IMR-90 (cell line): ENCODE results near the gene SLC9B2. TPM values are rescaled to one million over a fixed set of nuclear protein-coding genes. Genes with fewer than 3 reads are reported as not detected.

Experiments used
- ATAC-seq: fragments of 200-7000 bp; cut with Tn5 transposase; 2 replicates; pipeline ENCODE4 v1.9.1; 2020; ENCODE audit warnings: low read depth, mild to moderate bottlenecking, moderate library complexity
- BruUV-seq: library from RNA; stranded (reverse); fragments of 400-500 nt; replicated peaks from 2 replicates; lab custom pipeline; 2021; lab: Mats Ljungman, UMichigan
- CTCF ChIA-PET: fragments of 300-600 bp; formaldehyde crosslinking; extraction: SDS; loops from one replicate; lab custom pipeline; 2021; ENCODE audit warnings: antibody characterized with exemption; lab: Yijun Ruan, JAX
- POLR2A ChIA-PET: fragments of 300-600 bp; sonication (Branson Sonifier 250); formaldehyde crosslinking; loops from one replicate; lab custom pipeline; 2022; ENCODE audit warnings: antibody characterized with exemption; ENCODE audit not compliant: unreplicated experiment; lab: Charles Lee
- DNase-seq: peaks from one replicate; pipeline ENCODE4 v3.0.0; 2013
- H2AFZ ChIP-seq: replicated peaks from 2 replicates; pipeline ENCODE3; 2013; ENCODE audit warnings: low read length, mild to moderate bottlenecking; ENCODE audit not compliant: poor library complexity
- H2AK5ac ChIP-seq: 2 replicates; pipeline ENCODE4 v1.6.1; 2013; ENCODE audit warnings: low read depth, low read length, inconsistent platforms
- H2AK9ac ChIP-seq: replicated peaks from 2 replicates; pipeline ENCODE3; 2013; ENCODE audit warnings: mild to moderate bottlenecking, low read depth, low read length, moderate library complexity; ENCODE audit not compliant: poor library complexity
- H2BK120ac ChIP-seq: 2 replicates; pipeline ENCODE4 v1.6.1; 2013; ENCODE audit warnings: low read depth, low read length, inconsistent platforms
- H2BK15ac ChIP-seq: 3 replicates; pipeline ENCODE4 v1.6.1; 2013; ENCODE audit warnings: low read depth, low read length, inconsistent platforms
- H2BK20ac ChIP-seq: 2 replicates; pipeline ENCODE4 v1.6.1; 2013; ENCODE audit warnings: low read depth, mild to moderate bottlenecking, inconsistent platforms, low read length, moderate library complexity
- H2BK5ac ChIP-seq: 2 replicates; pipeline ENCODE4 v1.6.1; 2013; ENCODE audit warnings: mild to moderate bottlenecking, low read depth, low read length, inconsistent platforms; ENCODE audit not compliant: poor library complexity, severe bottlenecking
- H3K14ac ChIP-seq: replicated peaks from 2 replicates; pipeline ENCODE4 v1.6.1; 2013; ENCODE audit warnings: low read depth, low read length, inconsistent platforms
- H3K18ac ChIP-seq: 2 replicates; pipeline ENCODE4 v1.6.1; 2013; ENCODE audit warnings: low read depth, low read length, control low read depth
- H3K23ac ChIP-seq: 2 replicates; pipeline ENCODE4 v1.6.1; 2013; ENCODE audit warnings: low read depth, low read length, inconsistent platforms
- H3K27ac ChIP-seq: 2 replicates; pipeline ENCODE4 v1.5.1; 2013; ENCODE audit warnings: mild to moderate bottlenecking, control low read depth, low read length; ENCODE audit not compliant: insufficient read depth
- H3K27me3 ChIP-seq: 2 replicates; pipeline ENCODE4 v1.6.1; 2013; ENCODE audit warnings: low read length; ENCODE audit not compliant: control insufficient read depth, insufficient read depth
- H3K36me3 ChIP-seq: 2 replicates; pipeline ENCODE4 v1.6.1; 2013; ENCODE audit warnings: low read length, mixed read lengths; ENCODE audit not compliant: control insufficient read depth, insufficient read depth
- H3K4ac ChIP-seq: 2 replicates; pipeline ENCODE4 v1.6.1; 2013; ENCODE audit warnings: low read depth, low read length, inconsistent platforms
- H3K4me1 ChIP-seq: 2 replicates; pipeline ENCODE4 v1.6.1; 2013; ENCODE audit warnings: low read length, mixed read lengths; ENCODE audit not compliant: control insufficient read depth, insufficient read depth
- H3K4me2 ChIP-seq: 2 replicates; pipeline ENCODE4 v1.6.1; 2013; ENCODE audit warnings: low read depth, mild to moderate bottlenecking, control low read depth, low read length, moderate library complexity
- H3K4me3 ChIP-seq: 2 replicates; pipeline ENCODE4 v1.5.1; 2013; ENCODE audit warnings: low read depth, mild to moderate bottlenecking, control low read depth, low read length, moderate library complexity; ENCODE audit not compliant: insufficient read depth
- H3K56ac ChIP-seq: 2 replicates; pipeline ENCODE4 v1.6.1; 2013; ENCODE audit warnings: low read length, inconsistent platforms; ENCODE audit not compliant: insufficient read depth; ENCODE audit errors: extremely low read depth
- H3K79me1 ChIP-seq, 2 experiments: 2 replicates each; pipeline ENCODE4 v1.6.1; 2013; ENCODE audit warnings: low read length in 2 of 2, inconsistent platforms in 1 of 2, low read depth in 1 of 2
- H3K9ac ChIP-seq: 2 replicates; pipeline ENCODE4 v1.6.1; 2013; ENCODE audit warnings: low read depth, low read length, control low read depth
- H3K9me1 ChIP-seq: 2 replicates; pipeline ENCODE4 v1.6.1; 2013; ENCODE audit warnings: low read length, inconsistent platforms; ENCODE audit not compliant: insufficient read depth
- H3K9me3 ChIP-seq: 2 replicates; pipeline ENCODE4 v1.6.1; 2013; ENCODE audit warnings: low read length; ENCODE audit not compliant: control insufficient read depth, insufficient read depth
- H4K20me1 ChIP-seq: 2 replicates; pipeline ENCODE4 v1.6.1; 2013; ENCODE audit warnings: low read length, inconsistent platforms; ENCODE audit not compliant: insufficient read depth
- H4K5ac ChIP-seq: 2 replicates; pipeline ENCODE4 v1.6.1; 2013; ENCODE audit warnings: mild to moderate bottlenecking, low read depth, low read length, control low read depth
- H4K8ac ChIP-seq, 2 experiments: 2 replicates each; pipeline ENCODE4 v1.6.1; 2013; ENCODE audit warnings: low read depth in 2 of 2, low read length in 2 of 2, control low read depth in 1 of 2, inconsistent platforms in 1 of 2
- H4K91ac ChIP-seq: 2 replicates; pipeline ENCODE4 v1.6.1; 2013; ENCODE audit warnings: low read depth, low read length, inconsistent platforms; ENCODE audit not compliant: insufficient read depth
- CEBPB ChIP-seq: IDR thresholded peaks from 2 replicates; pipeline ENCODE4 v1.6.1; 2012; ENCODE audit warnings: low read depth, low read length, improper control_type of control experiment
- CHD1 ChIP-seq: IDR thresholded peaks from 2 replicates; pipeline ENCODE4 v1.6.1; 2012; ENCODE audit warnings: low read depth, low read length, improper control_type of control experiment
- CTCF ChIP-seq: conservative IDR thresholded peaks from 2 replicates; pipeline ENCODE4 v1.5.1; 2012; ENCODE audit warnings: mild to moderate bottlenecking, low read depth, low read length, improper control_type of control experiment
- ELK1 ChIP-seq: fragments of 150-350 bp; IDR thresholded peaks from 2 replicates; pipeline ENCODE4 v1.6.1; 2016; ENCODE audit warnings: low read depth, mild to moderate bottlenecking, low read length, moderate library complexity, borderline replicate concordance
- FOS ChIP-seq: fragments of 150-350 bp; IDR thresholded peaks from 2 replicates; pipeline ENCODE4 v1.6.1; 2016; ENCODE audit warnings: low read depth, low read length
- MAFK ChIP-seq: IDR thresholded peaks from 2 replicates; pipeline ENCODE4 v1.6.1; 2012; ENCODE audit warnings: low read depth, low read length, improper control_type of control experiment
- MAZ ChIP-seq: IDR thresholded peaks from 2 replicates; pipeline ENCODE4 v1.6.1; 2012; ENCODE audit warnings: low read depth, mild to moderate bottlenecking, low read length, improper control_type of control experiment, moderate library complexity, borderline replicate concordance
- MXI1 ChIP-seq: IDR thresholded peaks from 2 replicates; pipeline ENCODE4 v1.6.1; 2012; ENCODE audit warnings: low read depth, mild to moderate bottlenecking, low read length, moderate library complexity, borderline replicate concordance
- NFE2L2 ChIP-seq: fragments of 150-350 bp; IDR thresholded peaks from 2 replicates; pipeline ENCODE4 v1.6.1; 2016; ENCODE audit warnings: low read depth, mild to moderate bottlenecking, low read length
- POLR2A ChIP-seq: IDR thresholded peaks from 2 replicates; pipeline ENCODE4 v1.6.1; 2012; ENCODE audit warnings: mild to moderate bottlenecking, low read depth, low read length
- RCOR1 ChIP-seq: IDR thresholded peaks from 2 replicates; pipeline ENCODE4 v1.6.1; 2012; ENCODE audit warnings: mild to moderate bottlenecking, low read length, improper control_type of control experiment; ENCODE audit not compliant: insufficient replicate concordance
- RFX5 ChIP-seq: IDR thresholded peaks from 2 replicates; pipeline ENCODE4 v1.8.0; 2012; ENCODE audit warnings: low read depth, mild to moderate bottlenecking, low read length, moderate library complexity
- SMC3 ChIP-seq: fragments of 150-350 bp; IDR thresholded peaks from 2 replicates; pipeline ENCODE4 v1.6.1; 2016; ENCODE audit warnings: low read depth, mild to moderate bottlenecking, antibody characterized with exemption, low read length, moderate library complexity
- USF2 ChIP-seq: fragments of 150-350 bp; IDR thresholded peaks from 2 replicates; pipeline ENCODE4 v1.6.1; 2017; ENCODE audit warnings: mild to moderate bottlenecking, antibody characterized with exemption, low read length, low read depth
- WGBS, 2 experiments: methylation state at CpG; one replicate each; pipeline versions ENCODE4 v1.1.5 to v1.1.7; 2013; ENCODE audit warnings: missing lambda C conversion rate in 2 of 2; ENCODE audit not compliant: insufficient read length in 1 of 2; ENCODE audit errors: extremely low coverage in 2 of 2; 5-methylcytosine and 5-hydroxymethylcytosine counted together
- dilution Hi-C: fragments of 300-500 bp; cut with HindIII; formaldehyde crosslinking; loops from one replicate; pipeline ENCODE4 v1.14.3; 2018; ENCODE audit warnings: low sequenced_read_pairs; ENCODE audit not compliant: unreplicated experiment
- in situ Hi-C: fragments of 300-500 bp; cut with MboI; formaldehyde crosslinking; loops from 3 replicates; pipeline ENCODE4 v1.14.3; 2019; ENCODE audit warnings: low sequenced_read_pairs, inconsistent platforms, mixed read lengths
- intact Hi-C: fragments of 100-400 bp; cut with micrococcal nuclease; formaldehyde crosslinking; loops from 2 replicates; pipeline ENCODE4 v1.10.0; 2022
- polyA plus RNA-seq, 3 experiments: library from polyadenylated mRNA; depleted of rRNA; stranded (reverse); fragments of >200 nt; gene quantifications; 2 replicates each; pipeline ENCODE4 v1.2.3, GENCODE V29; 2012; ENCODE audit warnings: low replicate concordance in 1 of 3
- total RNA-seq: library from RNA; depleted of rRNA; stranded (reverse); fragments of >200 nt; gene quantifications from 2 replicates; pipeline ENCODE4 v1.2.3, GENCODE V29; 2012

Gene SLC9B2
- total and polyA plus RNA-seq, 2 of the 4 experiments (the other 2 are of a cell fraction): 5.7 to 9.0 TPM

- Histone ChIP-seq H2BK15ac (no peak overlapping the region), H2AK5ac (no peak overlapping the region), H3K9ac (no peak overlapping the region), H3K23ac (no peak overlapping the region), H2BK120ac (no peak overlapping the region), H2BK20ac (no peak overlapping the region), H4K20me1 (no peaks in the 10 kb centered on the region), H3K14ac (no peak overlapping the region), H3K27ac (no peak overlapping the region), H3K36me3 (no peaks in the 10 kb centered on the region), H3K18ac (no peak overlapping the region), H3K4ac (no peak overlapping the region), H3K9me3 (no peaks in the 10 kb centered on the region), H3K79me1 (no peaks in the 10 kb centered on the region), H2BK5ac (no peak overlapping the region), H4K5ac (no peak overlapping the region), H3K56ac (no peak overlapping the region), H3K27me3 (no peaks in the 10 kb centered on the region), H2AFZ (no peak overlapping the region), H3K4me3 (no peak overlapping the region), H3K4me1 (peaks cover 1% of the 10 kb centered on the region; the same call in 1 of the 2 replicates), H3K9me1 (no peaks in the 10 kb centered on the region), H4K91ac (no peak overlapping the region), H2AK9ac (no peak overlapping the region), H3K4me2 (no peak overlapping the region), H4K8ac (no peak overlapping the region)
- no peak for ATAC-seq
- ChIA-PET POLR2A (no interaction called here), CTCF (no interaction called here)
- dilution Hi-C loops: no loop called here
- no peak for DNase-seq
- BruUV-seq: no TSS peak
- TF ChIP-seq SMC3: no peak
- no peak for TF ChIP-seq POLR2A
- TF ChIP-seq MAFK: no peak
- no peak for TF ChIP-seq CTCF
- TF ChIP-seq ELK1: no peak
- no peak for TF ChIP-seq CEBPB
- no peak for TF ChIP-seq CHD1
- no peak for TF ChIP-seq MAZ
- no peak for TF ChIP-seq NFE2L2
- TF ChIP-seq USF2: no peak
- TF ChIP-seq MXI1: no peak
- no peak for TF ChIP-seq RCOR1
- TF ChIP-seq RFX5: no peak
- TF ChIP-seq FOS: no peak
- intact Hi-C loops: no loop called here
- in situ Hi-C loops: no loop called here
- WGBS, 2 experiments: no CpG with 5 or more reads among the region's 3 CpGs
These were observed 24.4 kb downstream of the SLC9B2 start for GRCh38 chr4:103052145-103052544.
